Measurements from ENCODE around the gene DLX2.

DNA sequence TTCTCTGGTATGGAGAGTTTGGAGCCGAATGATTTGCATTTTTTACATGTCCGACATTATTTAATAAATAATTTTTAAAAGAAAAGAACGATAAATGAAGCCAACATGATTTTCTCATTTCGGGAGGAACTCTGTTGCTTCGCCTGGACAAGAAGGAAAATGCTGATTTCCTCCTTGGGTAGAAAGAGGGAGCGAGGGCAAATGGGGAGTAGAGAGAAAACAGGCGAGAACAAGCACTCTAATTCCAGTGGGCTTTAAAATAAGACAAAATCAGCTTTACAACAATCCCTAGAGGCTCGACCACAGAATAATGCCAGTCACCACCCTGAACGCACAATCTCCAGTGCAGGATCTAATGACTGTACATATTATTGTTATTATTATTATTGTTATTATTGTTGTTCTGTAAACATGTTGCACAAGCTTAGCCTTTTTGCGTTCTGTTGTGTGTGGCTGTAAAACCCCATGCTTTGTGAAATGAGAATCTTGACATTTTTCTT, 13.6 kb downstream of the DLX2 start:
- TF ChIP-seq CTCF (IDR thresholded peaks at IDR 0.05), result no peak
- no peak for TF ChIP-seq POLR2A (IDR thresholded peaks at IDR 0.05)

All from upper lobe of left lung (tissue), 4 donors.